IgD-negative memory B cell (primary cell): ENCODE results near the gene SUOX. TPM values are rescaled to one million over a fixed set of nuclear protein-coding genes. Genes with fewer than 3 reads are reported as not detected.
"Not testable (repeated sequence)": the region's sequence is repeated elsewhere in the genome, so short reads cannot be mapped to it uniquely, and the experiment has no call there.

Experiments
- H3K27ac Mint-ChIP-seq, 3 donors: one replicate each; pipeline ENCODE4 v1.8.0; 2020 to 2022; ENCODE audit warnings: mild to moderate bottlenecking in 3 of 3, mixed read lengths in 3 of 3, moderate library complexity in 1 of 3
- H3K27me3 Mint-ChIP-seq: one replicate; pipeline ENCODE4 v1.8.0; 2021; ENCODE audit warnings: mixed read lengths
- H3K36me3 Mint-ChIP-seq: one replicate; pipeline ENCODE4 v1.8.0; 2020; ENCODE audit warnings: mild to moderate bottlenecking, mixed read lengths
- H3K4me1 Mint-ChIP-seq, 3 donors: one replicate each; pipeline ENCODE4 v1.8.0; 2020 to 2022; ENCODE audit warnings: mixed read lengths in 3 of 3, mild to moderate bottlenecking in 1 of 3
- H3K4me3 Mint-ChIP-seq, 4 donors: one replicate each; pipeline ENCODE4 v1.8.0; 2020 to 2022; ENCODE audit warnings: mild to moderate bottlenecking in 4 of 4, mixed read lengths in 4 of 4, moderate library complexity in 3 of 4
- H3K9me3 Mint-ChIP-seq, 3 donors: one replicate each; pipeline ENCODE4 v1.8.0; 2020 to 2021; ENCODE audit warnings: mixed read lengths in 3 of 3, mild to moderate bottlenecking in 1 of 3
- polyA plus RNA-seq: library from polyadenylated mRNA; unstranded; fragments of 300-500 nt; fragmentation: Illumina TruSeq; gene quantifications from one replicate; pipeline ENCODE4 v1.2.3, GENCODE V29; 2021

Gene SUOX
- polyA plus RNA-seq, 1 donor from 2014 or later: 1.3 TPM

DNA sequence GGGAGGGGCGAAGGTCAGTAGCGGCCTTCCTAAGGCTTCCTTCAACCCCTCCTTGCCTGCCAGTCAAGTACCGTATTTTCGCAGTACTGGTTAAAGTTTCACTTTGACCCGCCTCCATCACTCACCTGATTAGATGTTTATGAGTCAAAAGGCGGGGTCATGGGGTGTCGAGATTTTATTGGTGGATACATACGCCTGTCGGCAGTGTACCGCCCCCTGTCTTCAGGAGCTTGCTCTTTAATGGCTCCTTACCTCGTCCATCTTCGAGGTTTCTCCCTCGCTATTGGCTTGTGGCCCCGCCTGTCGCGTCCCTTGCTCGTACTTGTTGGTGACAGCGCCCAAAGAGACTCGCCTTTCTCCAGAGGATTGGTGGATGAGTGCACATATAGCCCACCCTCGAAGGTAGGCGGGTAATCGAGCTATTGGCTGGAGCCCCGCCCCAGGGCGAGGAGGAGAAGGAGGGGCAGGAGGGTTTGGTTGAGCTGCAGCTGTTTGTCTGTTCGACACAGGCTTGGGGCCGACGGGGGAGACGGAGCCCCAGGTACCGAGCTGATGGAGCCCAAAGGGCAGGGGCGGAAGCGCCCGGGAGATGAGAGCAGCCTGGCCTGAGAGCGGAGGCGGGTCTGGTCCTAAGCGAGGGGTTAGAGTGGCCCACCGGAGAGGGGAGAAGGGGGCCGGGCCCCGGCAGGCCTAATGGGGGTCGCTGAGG, 23.3 kb upstream of the SUOX start, which contains the start of gene RAB5B:
TSS of gene RAB5B (plus strand) at position 480 of the 709 bp plus-strand sequence. CDS start 12,883 bp downstream, outside the sequence.
- no peak within 1 kb of the TSS for H3K27ac Mint-ChIP-seq
- no peaks in the 10 kb centered on the region for H3K36me3 Mint-ChIP-seq
- H3K27me3 Mint-ChIP-seq: no peaks in the 10 kb centered on the region
- H3K4me1 Mint-ChIP-seq: peaks cover 0 to 20% (median 3%) of the 10 kb centered on the region in 3 donors
- no peak within 1 kb of the TSS for H3K4me3 Mint-ChIP-seq
- no peaks in the 10 kb centered on the region for H3K9me3 Mint-ChIP-seq

DNA sequence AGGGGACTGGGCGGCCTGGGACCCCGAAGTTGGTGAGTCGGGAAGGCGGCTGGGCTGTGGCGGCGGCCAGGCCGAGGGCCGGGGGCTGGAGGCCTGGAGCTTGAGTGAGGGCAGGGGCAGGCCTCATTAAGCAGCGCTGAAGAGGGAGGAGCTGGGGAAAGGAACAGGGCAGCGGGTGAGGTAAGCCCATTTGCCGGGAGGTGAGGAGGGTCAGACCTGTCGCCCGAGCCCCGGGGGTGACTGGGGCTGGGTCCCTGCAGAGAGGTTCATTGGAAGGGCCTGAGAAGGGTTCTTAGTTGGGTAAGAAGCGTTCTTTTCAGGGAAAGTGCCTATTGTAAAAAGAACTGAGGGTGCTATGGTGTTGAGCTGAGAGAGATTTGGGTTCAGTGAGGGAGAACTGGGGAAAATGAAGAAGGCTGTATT, 22.8 kb upstream of the SUOX start:
- Mint-ChIP-seq H3K27ac (no peak overlapping the region), H3K9me3 (no peaks in the 10 kb centered on the region), H3K36me3 (no peaks in the 10 kb centered on the region), H3K27me3 (no peaks in the 10 kb centered on the region), H3K4me3 (no peak overlapping the region), H3K4me1 (peaks cover 4 to 23% (median 5%) of the 10 kb centered on the region in 3 donors)

DNA sequence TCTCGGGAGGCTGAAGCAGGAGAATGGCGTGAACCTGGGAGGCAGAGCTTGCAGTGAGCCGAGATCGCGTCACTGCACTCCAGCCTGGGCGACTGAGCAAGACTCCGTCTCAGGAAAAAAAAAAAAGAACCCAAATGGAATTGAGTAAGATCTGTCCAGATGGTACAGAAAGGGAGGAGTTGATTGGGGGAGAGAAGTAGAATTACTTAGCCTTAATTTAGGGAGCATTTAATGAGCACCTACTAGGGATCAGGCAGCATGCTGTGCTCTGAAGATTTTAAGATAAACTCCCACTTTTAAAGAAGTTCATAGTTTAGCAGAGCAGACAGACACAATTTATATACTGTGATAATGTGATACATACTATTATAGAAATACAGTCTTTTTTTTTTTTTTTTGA, 18.7 kb upstream of the SUOX start:
- Mint-ChIP-seq H3K27ac (no peak overlapping the region), H3K4me3 (peak overlapping the region in 1 of 4 donors; percentile 17), H3K27me3 (no peaks in the 10 kb centered on the region), H3K4me1 (peaks cover 15 to 28% (median 19%) of the 10 kb centered on the region in 3 donors), H3K9me3 (no peaks in the 10 kb centered on the region), H3K36me3 (peaks cover 1% of the 10 kb centered on the region)

DNA sequence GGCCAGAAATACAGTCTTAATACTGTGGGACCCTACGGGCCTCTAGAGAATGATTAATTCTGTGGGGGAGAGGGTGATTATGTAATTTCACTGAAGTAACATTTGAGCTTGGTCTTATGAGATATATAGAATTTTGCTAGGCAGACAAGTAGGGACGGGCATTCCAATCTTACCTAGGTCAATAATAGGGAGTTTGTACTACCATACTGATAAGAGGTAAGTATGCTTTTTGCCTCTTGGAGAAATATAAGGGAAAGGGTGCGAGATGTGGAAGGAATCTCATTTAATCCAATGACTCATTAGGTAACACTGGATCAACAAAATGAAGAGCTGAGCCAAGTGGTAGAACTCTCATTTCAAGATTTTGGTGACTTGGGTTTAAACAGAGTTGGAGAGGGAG, 18.0 kb upstream of the SUOX start:
- Mint-ChIP-seq H3K27me3 (no peaks in the 10 kb centered on the region), H3K4me3 (peak overlapping the region in 1 of 4 donors; percentile 44), H3K27ac (no peak overlapping the region), H3K9me3 (no peaks in the 10 kb centered on the region), H3K4me1 (peaks cover 18 to 32% (median 21%) of the 10 kb centered on the region in 3 donors), H3K36me3 (peaks cover 1% of the 10 kb centered on the region)

DNA sequence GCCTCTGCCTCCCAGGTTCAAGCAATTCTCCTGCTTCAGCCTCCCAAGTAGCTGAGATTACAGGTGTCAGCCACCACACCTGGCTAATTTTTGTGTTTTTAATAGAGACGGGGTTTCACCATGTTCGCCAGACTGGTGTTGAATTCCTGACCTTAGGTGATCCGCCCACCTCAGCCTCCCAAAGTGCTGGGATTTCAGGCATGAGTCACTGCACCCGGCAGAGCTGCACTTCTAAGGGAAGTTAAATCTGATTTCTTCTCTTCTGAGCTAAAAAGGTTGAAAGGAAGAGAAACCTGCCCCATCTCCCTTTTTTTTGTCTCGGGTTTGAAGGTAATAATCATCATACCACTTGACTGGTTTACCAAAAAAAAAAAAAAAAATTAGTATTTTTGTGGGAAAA, 15.2 kb upstream of the SUOX start:
- not testable (repeated sequence) for H3K9me3 Mint-ChIP-seq, H3K27ac Mint-ChIP-seq, H3K27me3 Mint-ChIP-seq, H3K36me3 Mint-ChIP-seq
- Mint-ChIP-seq H3K4me1 (peaks cover 23 to 25% (median 24%) of the 10 kb centered on the region in 3 donors), H3K4me3 (peak overlapping the region in 1 of 4 donors; percentile 37)

DNA sequence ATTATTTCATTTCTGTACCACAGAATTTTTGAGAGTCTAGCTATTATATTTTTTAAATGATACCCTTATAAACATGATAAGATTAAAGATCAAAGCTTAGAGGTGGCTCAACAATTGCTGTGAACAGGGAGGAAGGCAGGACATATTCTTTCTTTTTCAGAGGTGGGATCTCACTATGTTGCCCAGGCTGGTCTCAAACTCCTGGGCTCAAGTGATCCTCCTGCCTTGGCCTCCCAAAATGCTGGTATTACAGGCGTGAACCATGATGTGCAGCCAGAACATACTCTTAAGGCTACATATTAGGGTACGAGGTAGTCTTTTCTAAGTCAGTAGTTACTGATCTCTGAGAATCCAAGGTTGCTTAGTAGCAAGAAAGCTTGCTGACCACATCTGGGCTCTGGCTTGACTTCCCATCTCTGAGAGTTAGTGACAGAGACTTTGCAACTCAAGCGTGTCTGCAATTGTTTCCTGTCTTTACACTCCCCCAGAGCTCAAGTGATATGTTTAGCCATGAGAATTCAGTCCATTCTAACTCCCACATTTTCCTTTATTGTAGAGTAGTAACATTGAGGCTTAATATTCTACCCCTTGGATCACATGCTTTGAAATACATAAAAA, 14.6 kb upstream of the SUOX start:
- H3K4me1 Mint-ChIP-seq: peaks cover 22 to 25% (median 24%) of the 10 kb centered on the region in 3 donors
- H3K27me3 Mint-ChIP-seq: no peaks in the 10 kb centered on the region
- H3K9me3 Mint-ChIP-seq: no peaks in the 10 kb centered on the region
- H3K36me3 Mint-ChIP-seq: peaks cover 1% of the 10 kb centered on the region
- H3K27ac Mint-ChIP-seq: peak overlapping the region in 1 of 3 donors; percentile 50
- H3K4me3 Mint-ChIP-seq: peak overlapping the region in 2 of 4 donors; percentile 51 to 58

DNA sequence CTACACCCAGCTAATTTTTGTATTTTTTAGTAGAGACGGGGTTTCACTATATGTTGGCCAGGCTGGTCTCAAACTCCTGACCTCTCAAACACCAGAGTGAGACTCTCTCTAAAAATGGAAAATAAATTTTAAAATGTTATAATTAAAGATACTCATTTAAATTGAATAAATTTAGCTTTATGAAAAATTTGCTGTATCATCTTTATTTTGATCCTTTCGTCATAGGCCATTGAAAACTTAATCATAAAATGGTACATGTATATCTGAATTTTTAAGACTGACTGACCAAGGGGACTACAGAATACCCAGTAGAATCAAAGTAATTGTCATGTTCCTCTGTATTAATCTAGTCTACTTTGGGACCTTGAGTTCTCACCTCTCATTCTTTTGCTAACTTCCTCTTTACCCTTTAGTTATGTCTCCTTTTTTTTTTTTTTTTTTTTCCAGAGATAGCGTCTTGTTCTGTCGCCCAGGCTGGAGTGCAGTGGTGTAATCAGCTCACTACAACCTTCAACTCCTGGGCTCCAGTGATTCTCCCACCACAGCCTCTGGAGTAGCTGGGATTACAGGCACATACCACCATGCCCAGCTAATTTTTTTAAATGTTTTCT, 13.7 kb upstream of the SUOX start:
- Mint-ChIP-seq H3K4me1 (peaks cover 17 to 25% (median 24%) of the 10 kb centered on the region in 3 donors), H3K4me3 (peak overlapping the region in 3 of 4 donors; percentile 57 to 69 (median 63)), H3K27ac (peak overlapping the region; percentile 16 to 74 (median 59)), H3K36me3 (peaks cover 1% of the 10 kb centered on the region), H3K9me3 (no peaks in the 10 kb centered on the region), H3K27me3 (no peaks in the 10 kb centered on the region)

DNA sequence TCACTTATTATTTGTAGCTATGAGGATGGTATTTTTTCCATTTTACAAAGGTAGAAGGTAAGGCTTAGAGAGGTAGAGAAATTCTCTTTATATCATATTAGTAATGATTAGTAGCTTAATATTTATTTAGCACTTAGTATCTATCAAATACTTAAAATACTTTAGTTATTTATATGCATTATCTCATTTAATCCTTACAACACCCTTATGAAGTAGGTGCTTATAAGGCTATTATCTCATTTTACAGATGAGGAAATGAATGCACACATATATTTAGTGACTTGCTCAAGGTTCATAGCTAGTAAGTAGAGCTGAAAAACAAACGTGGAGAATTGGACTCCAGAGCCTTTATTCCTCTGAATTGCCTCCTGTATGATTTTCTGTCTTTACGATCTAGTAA, 12.2 kb upstream of the SUOX start:
- H3K27me3 Mint-ChIP-seq: no peaks in the 10 kb centered on the region
- peaks cover 1% of the 10 kb centered on the region for H3K36me3 Mint-ChIP-seq
- H3K9me3 Mint-ChIP-seq: no peaks in the 10 kb centered on the region
- no peak overlapping the region for H3K27ac Mint-ChIP-seq
- H3K4me1 Mint-ChIP-seq: peaks cover 13 to 18% (median 18%) of the 10 kb centered on the region in 3 donors
- H3K4me3 Mint-ChIP-seq: no peak overlapping the region

DNA sequence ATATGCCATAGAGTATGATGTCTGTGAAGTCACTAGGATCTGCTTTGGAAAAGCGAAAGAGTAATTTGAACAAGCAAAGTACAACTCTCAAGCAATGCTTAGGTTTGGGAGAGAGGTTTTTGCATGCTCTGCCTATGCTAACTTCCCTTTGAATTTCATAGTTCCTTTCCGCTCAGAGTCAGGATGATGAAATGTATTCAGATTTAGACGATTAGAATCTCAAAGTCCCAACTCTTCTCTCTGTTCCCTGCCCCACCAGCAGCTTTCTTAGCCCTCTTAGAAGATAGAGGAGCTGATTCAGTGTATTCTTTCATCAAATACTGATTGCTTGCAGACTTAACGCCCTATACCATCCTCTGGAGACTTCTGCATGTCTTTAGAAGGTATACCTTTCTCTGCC, 11.7 kb upstream of the SUOX start:
- Mint-ChIP-seq H3K27me3 (no peaks in the 10 kb centered on the region), H3K4me3 (peak overlapping the region in 1 of 4 donors; percentile 12), H3K9me3 (no peaks in the 10 kb centered on the region), H3K4me1 (peaks cover 13 to 18% (median 18%) of the 10 kb centered on the region in 3 donors), H3K27ac (no peak overlapping the region), H3K36me3 (peaks cover 1% of the 10 kb centered on the region)

DNA sequence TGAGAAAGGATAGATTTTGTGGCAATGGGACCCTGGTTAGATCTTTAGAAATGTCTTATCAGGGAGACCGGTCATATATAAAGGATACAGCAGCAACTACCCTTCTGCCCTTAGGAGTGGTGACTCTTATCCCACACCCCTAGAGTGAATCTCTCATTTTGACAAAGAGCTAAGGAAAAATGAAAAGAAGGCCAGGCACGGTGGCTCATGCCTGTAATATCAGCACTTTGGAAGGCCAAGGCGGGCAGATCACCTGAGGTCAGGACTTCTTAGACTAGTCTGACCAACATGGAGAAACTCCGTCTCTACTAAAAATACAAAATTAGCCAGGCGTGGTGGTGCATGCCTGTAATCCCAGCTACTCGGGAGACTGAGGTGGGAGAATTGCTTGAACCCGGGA, 11.1 kb upstream of the SUOX start:
- not testable (repeated sequence) for H3K36me3 Mint-ChIP-seq, H3K4me3 Mint-ChIP-seq, H3K27ac Mint-ChIP-seq, H3K9me3 Mint-ChIP-seq, H3K27me3 Mint-ChIP-seq
- H3K4me1 Mint-ChIP-seq: peaks cover 13 to 18% (median 15%) of the 10 kb centered on the region in 3 donors

DNA sequence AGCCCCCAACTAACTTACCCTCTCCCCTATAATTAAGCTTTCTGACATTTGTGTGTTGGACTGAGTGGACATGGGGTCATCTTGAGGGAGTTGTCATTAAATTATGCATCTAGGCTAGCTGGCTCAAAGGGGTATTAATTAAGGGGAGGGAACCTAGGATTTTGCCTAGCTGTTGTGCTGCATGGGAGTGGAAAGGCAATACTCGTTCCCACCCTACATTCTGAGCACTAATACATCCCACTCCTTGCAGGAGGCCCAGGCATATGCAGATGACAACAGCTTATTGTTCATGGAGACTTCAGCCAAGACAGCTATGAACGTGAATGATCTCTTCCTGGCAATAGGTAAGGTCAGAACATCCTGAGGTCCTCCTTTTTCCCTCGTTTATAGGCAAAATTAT, 6.0 kb upstream of the SUOX start:
- no peaks in the 10 kb centered on the region for H3K36me3 Mint-ChIP-seq
- H3K9me3 Mint-ChIP-seq: no peaks in the 10 kb centered on the region
- H3K27ac Mint-ChIP-seq: no peak overlapping the region
- H3K4me3 Mint-ChIP-seq: no peak overlapping the region
- peaks cover 2 to 3% (median 2%) of the 10 kb centered on the region in 3 donors for H3K4me1 Mint-ChIP-seq
- H3K27me3 Mint-ChIP-seq: no peaks in the 10 kb centered on the region

DNA sequence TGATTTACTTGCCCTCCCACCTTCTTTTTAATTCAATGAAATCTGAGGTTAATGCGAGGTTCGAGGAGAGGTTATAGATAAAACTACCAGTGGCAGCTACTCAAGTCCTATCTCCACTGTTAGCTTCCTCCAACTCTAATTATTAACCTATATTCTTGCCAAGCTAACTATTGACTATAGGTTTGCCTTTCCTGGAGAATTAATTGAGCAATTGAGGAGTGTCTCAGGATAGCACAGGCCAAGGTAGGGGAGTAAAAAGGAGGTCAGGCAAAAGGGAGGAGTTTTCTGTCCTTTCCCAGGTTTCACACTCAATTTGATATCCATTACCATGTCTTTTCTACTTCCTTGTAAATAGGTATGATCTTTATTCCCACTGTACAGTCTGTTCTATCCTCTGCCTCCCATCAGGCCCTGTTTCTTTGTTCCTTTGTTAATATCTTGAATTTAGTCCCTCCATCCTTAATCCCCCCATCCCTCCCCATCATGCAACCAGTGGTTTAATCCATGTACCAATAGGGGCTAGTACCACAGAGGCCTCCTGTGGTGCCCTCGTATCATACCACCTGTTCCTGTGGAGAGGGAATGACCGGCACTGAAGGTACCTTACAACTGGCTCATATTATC, 3.7 kb upstream of the SUOX start:
- no peak overlapping the region for H3K27ac Mint-ChIP-seq
- H3K4me1 Mint-ChIP-seq: peaks cover 6 to 12% (median 7%) of the 10 kb centered on the region in 3 donors
- no peaks in the 10 kb centered on the region for H3K36me3 Mint-ChIP-seq
- no peaks in the 10 kb centered on the region for H3K9me3 Mint-ChIP-seq
- H3K27me3 Mint-ChIP-seq: peaks cover 9% of the 10 kb centered on the region
- H3K4me3 Mint-ChIP-seq: no peak overlapping the region

DNA sequence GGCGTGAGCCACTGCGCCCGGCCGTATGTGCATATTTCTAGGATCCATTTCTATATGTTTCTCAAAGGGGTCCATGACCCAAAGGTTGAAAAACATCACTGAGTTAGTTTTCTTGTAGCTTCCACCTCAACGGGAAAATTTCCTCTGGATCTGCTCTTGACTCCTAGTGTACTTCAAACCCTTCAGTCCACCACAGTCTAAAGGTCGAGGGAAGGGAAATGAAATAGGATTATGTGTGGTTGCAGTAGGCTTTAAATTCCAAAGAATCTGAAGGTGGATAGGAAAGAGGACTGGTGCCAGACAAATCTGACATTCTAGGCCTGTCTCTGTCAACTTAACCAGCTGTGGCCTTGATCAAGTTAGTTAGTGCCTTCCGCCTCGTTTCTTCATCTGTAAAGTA, 1.7 kb upstream of the SUOX start:
- Mint-ChIP-seq H3K27ac (peak overlapping the region in 1 of 3 donors; percentile 59), H3K36me3 (no peaks in the 10 kb centered on the region), H3K4me1 (peaks cover 6 to 12% (median 7%) of the 10 kb centered on the region in 3 donors), H3K4me3 (no peak overlapping the region), H3K27me3 (peaks cover 9% of the 10 kb centered on the region), H3K9me3 (no peaks in the 10 kb centered on the region)

DNA sequence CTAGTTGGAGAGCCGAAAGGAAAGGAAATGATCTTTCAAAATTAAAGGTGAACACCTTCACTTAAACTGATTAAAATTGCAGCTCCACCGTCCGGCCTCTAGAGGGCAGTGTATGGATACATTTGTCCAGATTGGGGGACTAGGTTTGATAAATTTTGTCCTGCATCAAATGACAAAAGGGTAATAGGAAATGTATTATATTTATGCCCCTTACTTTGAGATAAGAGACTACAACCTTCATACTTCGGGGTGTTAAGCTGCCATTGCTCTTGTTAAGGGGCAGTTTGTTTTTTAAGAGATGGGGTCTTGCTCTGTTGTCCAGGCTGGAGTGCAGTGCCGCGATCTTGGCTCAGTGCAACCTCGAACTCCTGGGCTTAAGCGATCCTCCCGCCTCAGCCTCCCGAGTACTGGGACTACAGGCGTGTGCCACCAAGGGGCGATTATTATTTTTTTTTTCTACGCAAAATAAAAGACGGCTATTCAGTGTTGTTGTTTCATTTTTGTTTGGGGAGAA, 818 bp upstream of the SUOX start:
- H3K27me3 Mint-ChIP-seq: peaks cover 9% of the 10 kb centered on the region
- peaks cover 6 to 12% (median 7%) of the 10 kb centered on the region in 3 donors for H3K4me1 Mint-ChIP-seq
- peak overlapping the region; percentile 37 to 92 (median 80) for H3K4me3 Mint-ChIP-seq
- peak overlapping the region in 1 of 3 donors; percentile 67 for H3K27ac Mint-ChIP-seq
- no peaks in the 10 kb centered on the region for H3K9me3 Mint-ChIP-seq
- H3K36me3 Mint-ChIP-seq: no peaks in the 10 kb centered on the region

DNA sequence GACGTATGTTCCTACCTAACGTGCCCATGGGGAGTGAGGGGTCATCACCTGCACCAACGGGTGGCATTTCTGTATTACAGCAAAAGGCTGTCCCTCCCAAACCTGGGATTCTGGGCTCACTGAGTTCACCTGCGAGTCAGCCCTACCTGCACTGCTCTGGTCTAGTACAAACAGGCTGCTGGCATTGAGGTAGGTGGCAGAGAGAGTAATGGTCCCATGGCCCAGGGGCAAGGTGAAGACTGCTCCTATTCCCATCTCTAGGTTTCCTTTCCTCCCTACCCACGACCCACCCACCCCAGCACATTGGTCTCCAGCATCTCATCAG, 421 bp downstream of the SUOX start:
- H3K27me3 Mint-ChIP-seq: peaks cover 9% of the 10 kb centered on the region
- H3K4me3 Mint-ChIP-seq: peak overlapping the region; percentile 10 to 92 (median 82)
- H3K4me1 Mint-ChIP-seq: peaks cover 6 to 12% (median 7%) of the 10 kb centered on the region in 3 donors
- H3K27ac Mint-ChIP-seq: peak overlapping the region in 1 of 3 donors; percentile 22
- no peaks in the 10 kb centered on the region for H3K36me3 Mint-ChIP-seq
- no peaks in the 10 kb centered on the region for H3K9me3 Mint-ChIP-seq
